ENCODE data around the gene COL8A1.

GRCh38 chr3:99783011-99783573, 144.7 kb downstream of the COL8A1 start:
- TF ChIP-seq POLR2AphosphoS5 (IDR thresholded peaks at IDR 0.05) (no peak), CTCF (IDR thresholded peaks at IDR 0.05) (no peak), POLR2A (IDR thresholded peaks at IDR 0.05; ENCODE audit: low read depth) (no peak)

All from esophagus muscularis mucosa (tissue), 3 donors.